PC-9 (cell line): Measurements from ENCODE around the gene CDKN2B. TPM values are rescaled to one million over a fixed set of nuclear protein-coding genes. Genes with fewer than 3 reads are reported as not detected.
A peak's percentile ranks its signal among the peaks of the same experiment; 100 is the strongest.

Experiments used
- BruUV-seq: library from RNA; stranded (reverse); fragments of 400-500 nt; replicated peaks from 2 replicates; lab custom pipeline; 2021; lab: Mats Ljungman, UMichigan
- CTCF ChIA-PET: fragments of 300-600 bp; sonication (Branson Sonifier 250); formaldehyde crosslinking; loops from one replicate; lab custom pipeline; 2022; ENCODE audit warnings: antibody characterized with exemption; lab: Charles Lee
- POLR2A ChIA-PET: fragments of 300-600 bp; sonication (Branson Sonifier 250); formaldehyde crosslinking; loops from one replicate; lab custom pipeline; 2022; ENCODE audit warnings: antibody characterized with exemption; ENCODE audit not compliant: unreplicated experiment; lab: Charles Lee
- DNase-seq, 2 experiments: peaks; one replicate each; pipeline versions ENCODE4 v3.0.0 to v3.0.0-alpha.2; 2015 to 2022; ENCODE audit warnings: mixed read lengths in 1 of 2
- H2AFZ ChIP-seq: fragments of 200-600 bp; sonication (generic); 2 replicates; pipeline ENCODE4 v1.8.1; 2017; ENCODE audit warnings: antibody characterized with exemption
- H3F3A ChIP-seq: fragments of 200-600 bp; sonication (generic); 2 replicates; pipeline ENCODE4 v1.8.1; 2017; ENCODE audit warnings: antibody characterized with exemption, mild to moderate bottlenecking, low read depth; ENCODE audit not compliant: insufficient read depth
- H3K27ac ChIP-seq: fragments of 200-600 bp; sonication (generic); 2 replicates; pipeline ENCODE4 v1.6.1; 2016; ENCODE audit warnings: mixed run types
- H3K27me3 ChIP-seq: fragments of 200-600 bp; sonication (generic); 2 replicates; pipeline ENCODE4 v1.6.1; 2016; ENCODE audit warnings: low read depth, mixed run types; ENCODE audit not compliant: insufficient read depth
- H3K36me3 ChIP-seq: fragments of 200-600 bp; sonication (generic); 2 replicates; pipeline ENCODE4 v1.6.1; 2016; ENCODE audit warnings: low read depth, mixed run types
- H3K4me1 ChIP-seq: fragments of 200-600 bp; sonication (generic); replicated peaks from 2 replicates; pipeline ENCODE4 v1.6.1; 2016; ENCODE audit warnings: mixed run types; ENCODE audit not compliant: insufficient read depth
- H3K4me2 ChIP-seq: fragments of 200-600 bp; sonication (generic); 2 replicates; pipeline ENCODE4 v1.6.1; 2017; ENCODE audit warnings: mixed run types
- H3K4me3 ChIP-seq: fragments of 200-600 bp; sonication (generic); 2 replicates; pipeline ENCODE4 v1.6.1; 2016; ENCODE audit warnings: mixed run types
- H3K79me2 ChIP-seq: fragments of 200-600 bp; sonication (generic); 2 replicates; pipeline ENCODE4 v1.6.1; 2017; ENCODE audit warnings: low read depth, mixed run types
- H3K9me2 ChIP-seq: fragments of 200-600 bp; sonication (generic); 2 replicates; pipeline ENCODE4 v1.8.1; 2017; ENCODE audit warnings: mild to moderate bottlenecking; ENCODE audit not compliant: insufficient read depth
- H3K9me3 ChIP-seq: fragments of 200-600 bp; sonication (generic); 2 replicates; pipeline ENCODE4 v1.8.1; 2016; ENCODE audit warnings: low read depth; ENCODE audit not compliant: insufficient read depth
- H4K20me1 ChIP-seq: fragments of 200-600 bp; sonication (generic); 2 replicates; pipeline ENCODE4 v1.8.1; 2017; ENCODE audit not compliant: insufficient read depth
- CTCF ChIP-seq: fragments of 200-600 bp; sonication (generic); conservative IDR thresholded peaks from 2 replicates; pipeline ENCODE4 v1.6.1; 2017; ENCODE audit warnings: mixed run types, antibody characterized with exemption, mild to moderate bottlenecking, moderate library complexity
- EZH2 ChIP-seq: fragments of 200-600 bp; sonication (generic); IDR thresholded peaks from 2 replicates; pipeline ENCODE4 v1.8.0; 2017; ENCODE audit warnings: antibody characterized with exemption, low read depth
- intact Hi-C: fragments of 100-400 bp; cut with micrococcal nuclease; formaldehyde crosslinking; loops from one replicate; pipeline ENCODE4 v1.10.0; 2022; ENCODE audit not compliant: unreplicated experiment
- total RNA-seq: library from RNA; stranded (reverse); gene quantifications from 2 replicates; pipeline ENCODE4 v1.2.3, GENCODE V29; 2021

CDKN2B gene
- total RNA-seq, 1 experiment from 2014 or later, result 33.8 TPM

GRCh38 chr9:22005021-22005701 is 3.9 kb downstream of the CDKN2B start:
- Histone ChIP-seq H3K4me2 (peak overlapping the region; percentile 92), H2AFZ (no peak overlapping the region), H3K4me1 (peaks cover 36% of the 10 kb centered on the region), H3K4me3 (peak overlapping the region; percentile 40; the same call in 1 of the 2 replicates), H3F3A (peaks cover 27% of the 10 kb centered on the region), H3K27me3 (no peaks in the 10 kb centered on the region), H3K9me2 (no peaks in the 10 kb centered on the region), H3K9me3 (no peaks in the 10 kb centered on the region), H3K79me2 (peaks cover 91% of the 10 kb centered on the region), H3K36me3 (peaks cover 32% of the 10 kb centered on the region), H3K27ac (no peak overlapping the region), H4K20me1 (peaks cover 16% of the 10 kb centered on the region)
- intact Hi-C loops, result loop anchor here (5.0 kb wide), 1 partner anchor 207 kb away; no protein-coding TSS in a partner anchor
- BruUV-seq, result no TSS peak
- no peak for TF ChIP-seq CTCF
- TF ChIP-seq EZH2, result no peak
- ChIA-PET CTCF (no interaction called here), POLR2A (no interaction called here)
- DNase-seq, result no peak

GRCh38 chr9:22002038-22002437 is 7.1 kb downstream of the CDKN2B start:
- Histone ChIP-seq H3K4me2 (peak overlapping the region; percentile 92; the same call in 1 of the 2 replicates), H3K9me3 (no peaks in the 10 kb centered on the region), H3K4me1 (peaks cover 36% of the 10 kb centered on the region; the same call in 1 of the 2 replicates), H2AFZ (no peak overlapping the region), H3K27me3 (no peaks in the 10 kb centered on the region), H3F3A (peaks cover 19% of the 10 kb centered on the region; the same call in 1 of the 2 replicates), H3K36me3 (peaks cover 28% of the 10 kb centered on the region), H3K4me3 (no peak overlapping the region), H3K9me2 (no peaks in the 10 kb centered on the region), H3K79me2 (peaks cover 88% of the 10 kb centered on the region), H4K20me1 (peaks cover 8% of the 10 kb centered on the region; the same call in 1 of the 2 replicates), H3K27ac (no peak overlapping the region)
- intact Hi-C loops, result no loop called here
- POLR2A ChIA-PET, result interaction anchor here (0.7 kb wide), 1 partner anchor 209 kb away, joined by 3 read pairs; no protein-coding TSS in a partner anchor
- no TSS peak for BruUV-seq
- DNase-seq, result no peak
- no peak for TF ChIP-seq CTCF
- no peak for TF ChIP-seq EZH2
- CTCF ChIA-PET, result no interaction called here

- Histone ChIP-seq H3K9me2 (no peaks in the 10 kb centered on the region), H3K36me3 (peaks cover 7% of the 10 kb centered on the region; the same call in 1 of the 2 replicates), H3K4me1 (peaks cover 18% of the 10 kb centered on the region; the same call in 1 of the 2 replicates), H3F3A (peaks cover 24% of the 10 kb centered on the region), H3K4me2 (peak overlapping the region; percentile 87; the same call in 1 of the 2 replicates), H2AFZ (no peak overlapping the region), H3K4me3 (no peak overlapping the region), H3K27ac (no peak overlapping the region), H4K20me1 (peaks cover 1% of the 10 kb centered on the region; the same call in 1 of the 2 replicates), H3K79me2 (peaks cover 83% of the 10 kb centered on the region), H3K9me3 (no peaks in the 10 kb centered on the region), H3K27me3 (no peaks in the 10 kb centered on the region)
- no TSS peak for BruUV-seq
- intact Hi-C loops, result loop anchor here (5.0 kb wide), 1 partner anchor 39 kb away; no protein-coding TSS in a partner anchor
- TF ChIP-seq CTCF (no peak), EZH2 (no peak)
- no peak for DNase-seq
- ChIA-PET POLR2A (interaction anchor here (0.6 to 0.7 kb wide), 2 partner anchors 44 to 54 kb away, joined by 3 read pairs; no protein-coding TSS in a partner anchor), CTCF (interaction anchor here (0.6 kb wide), 1 partner anchor 10 kb away, joined by 3 read pairs; no protein-coding TSS in a partner anchor)
Observed at GRCh38 chr9:21998026-21998425, 11.1 kb downstream of the CDKN2B start.
